HCT116 (cell line): ENCODE data around the gene LCAT. TPM values are rescaled to one million over a fixed set of nuclear protein-coding genes. Genes with fewer than 3 reads are reported as not detected.

Experiments used
- ATAC-seq: fragments of 200-7000 bp; cut with Tn5 transposase; 2 replicates; pipeline ENCODE4 v1.9.1; 2020; ENCODE audit warnings: mild to moderate bottlenecking, moderate library complexity
- BruUV-seq: library from RNA; stranded (reverse); fragments of 400-500 nt; replicated peaks from 2 replicates; lab custom pipeline; 2021; lab: Mats Ljungman, UMichigan
- CTCF ChIA-PET: fragments of 300-600 bp; sonication (Branson Sonifier 250); formaldehyde crosslinking; loops from one replicate; lab custom pipeline; 2021; ENCODE audit warnings: antibody characterized with exemption; lab: Charles Lee
- POLR2A ChIA-PET: fragments of 300-600, 350-600 bp; sonication (Branson Sonifier 250); formaldehyde crosslinking; loops from one replicate; lab custom pipeline; 2021; ENCODE audit warnings: antibody characterized with exemption; lab: Charles Lee
- RAD21 ChIA-PET, 2 experiments: fragments of 300-600 bp; sonication (Branson Sonifier 250); formaldehyde crosslinking; loops; one replicate each; lab custom pipeline; 2023; ENCODE audit warnings: low total read pairs in 2 of 2; ENCODE audit not compliant: uncharacterized antibody in 2 of 2, unreplicated experiment in 2 of 2, low non-redundant PET in 1 of 2; lab: Charles Lee
- DNase-seq: peaks from one replicate; pipeline ENCODE4 v3.0.0-alpha.2; 2010; ENCODE audit warnings: low read depth, low spot score
- H2AFZ ChIP-seq: fragments of 200-600 bp; shearing (Covaris generic), sonication (generic); 2 replicates; pipeline ENCODE4 v1.6.1; 2017; ENCODE audit warnings: low read depth, mixed run types, mixed read lengths, antibody characterized with exemption, low read length; ENCODE audit not compliant: poor library complexity, severe bottlenecking
- H3K27ac ChIP-seq: 2 replicates; pipeline ENCODE4 v1.5.1; 2012; ENCODE audit warnings: low read depth, low read length
- H3K27me3 ChIP-seq: fragments of 200-600 bp; sonication (generic); 2 replicates; pipeline ENCODE4 v1.6.1; 2016; ENCODE audit warnings: mixed run types, low read length, mixed read lengths; ENCODE audit not compliant: insufficient read depth
- H3K36me3 ChIP-seq, 2 experiments: fragments of 200-500 bp in 1 of 2; fragments of 200-600 bp in 1 of 2; sonication (Bioruptor generic) in 1 of 2; sonication (generic) in 1 of 2; 2 replicates each; pipeline versions ENCODE4 v1.5.1 to v1.6.1; 2014 to 2016; ENCODE audit warnings: low read length in 2 of 2, inconsistent platforms in 1 of 2, mixed read lengths in 1 of 2, mixed run types in 1 of 2; ENCODE audit not compliant: insufficient read depth in 2 of 2, control insufficient read depth in 1 of 2
- H3K4me1 ChIP-seq, 2 experiments: fragments of 200-600 bp in 1 of 2; sonication (generic) in 1 of 2; 2 replicates each; pipeline versions ENCODE4 v1.5.1 to v1.6.1; 2012 to 2017; ENCODE audit warnings: low read length in 2 of 2, inconsistent platforms in 1 of 2, mild to moderate bottlenecking in 1 of 2, mixed read lengths in 1 of 2, mixed run types in 1 of 2, moderate library complexity in 1 of 2; ENCODE audit not compliant: insufficient read depth in 2 of 2, control insufficient read depth in 1 of 2
- H3K4me2 ChIP-seq: fragments of 200-600 bp; sonication (generic); 2 replicates; pipeline ENCODE4 v1.6.1; 2017; ENCODE audit warnings: mixed run types, low read length, mixed read lengths
- H3K4me3 ChIP-seq, 2 experiments: fragments of 200-600 bp in 1 of 2; sonication (generic) in 1 of 2; replicated peaks in 1 of 2; 2 replicates each; pipeline ENCODE4 v1.5.1; 2011 to 2016; ENCODE audit warnings: low read length in 2 of 2, control low read depth in 1 of 2, low read depth in 1 of 2, mild to moderate bottlenecking in 1 of 2, mixed read lengths in 1 of 2, mixed run types in 1 of 2
- H3K79me2 ChIP-seq: fragments of 200-600 bp; sonication (generic); 2 replicates; pipeline ENCODE4 v1.6.1; 2017; ENCODE audit warnings: mild to moderate bottlenecking, mixed run types, low read length, moderate library complexity, mixed read lengths; ENCODE audit not compliant: insufficient read depth
- H3K9ac ChIP-seq: fragments of 200-600 bp; sonication (generic); 2 replicates; pipeline ENCODE4 v1.6.1; 2016; ENCODE audit warnings: low read length, mixed read lengths
- H3K9me2 ChIP-seq: fragments of 200-600 bp; sonication (generic), shearing (Covaris generic); 2 replicates; pipeline ENCODE4 v1.6.1; 2017; ENCODE audit warnings: mixed run types, mild to moderate bottlenecking, moderate library complexity; ENCODE audit not compliant: insufficient read depth
- H3K9me3 ChIP-seq, 2 experiments: fragments of 200-500 bp in 1 of 2; fragments of 200-600 bp in 1 of 2; sonication (Bioruptor generic) in 1 of 2; sonication (generic) in 1 of 2; 2 replicates each; pipeline ENCODE4 v1.6.1; 2014 to 2017; ENCODE audit warnings: low read length in 2 of 2, mixed read lengths in 2 of 2, inconsistent platforms in 1 of 2, low read depth in 1 of 2, mild to moderate bottlenecking in 1 of 2, mixed run types in 1 of 2, moderate library complexity in 1 of 2; ENCODE audit not compliant: control insufficient read depth in 1 of 2, insufficient read depth in 1 of 2
- H4K20me1 ChIP-seq: fragments of 200-600 bp; sonication (generic), shearing (Covaris generic); 2 replicates; pipeline ENCODE4 v1.6.1; 2017; ENCODE audit warnings: mixed run types, mild to moderate bottlenecking, moderate library complexity; ENCODE audit not compliant: insufficient read depth
- CEBPB ChIP-seq: IDR thresholded peaks from 2 replicates; pipeline ENCODE4 v1.6.1; 2012; ENCODE audit warnings: low read depth
- EGR1 ChIP-seq: IDR thresholded peaks from 2 replicates; pipeline ENCODE4 v1.6.1; 2012; ENCODE audit warnings: low read depth
- ELF1 ChIP-seq: IDR thresholded peaks from 2 replicates; pipeline ENCODE4 v1.6.1; 2012; ENCODE audit warnings: low read depth, borderline replicate concordance
- EZH2 ChIP-seq: fragments of 200-600 bp; sonication (generic); IDR thresholded peaks from 2 replicates; pipeline ENCODE4 v1.6.1; 2017; ENCODE audit warnings: antibody characterized with exemption, mixed run types
- EZH2phosphoT487 ChIP-seq: fragments of 200-600 bp; IDR thresholded peaks from 2 replicates; pipeline ENCODE4 v1.6.1; 2018; ENCODE audit warnings: antibody characterized with exemption, borderline replicate concordance
- JUND ChIP-seq: IDR thresholded peaks from 2 replicates; pipeline ENCODE4 v1.6.1; 2012
- POLR2A ChIP-seq: IDR thresholded peaks from 2 replicates; pipeline ENCODE4 v1.7.0; 2011; ENCODE audit warnings: borderline replicate concordance; ENCODE audit not compliant: insufficient read depth, insufficient read length; ENCODE audit errors: extremely low read depth
- POLR2AphosphoS5 ChIP-seq: IDR thresholded peaks from 2 replicates; pipeline ENCODE4 v1.6.1; 2011; ENCODE audit warnings: mild to moderate bottlenecking, low read depth, low read length, moderate library complexity
- TCF7L2 ChIP-seq: IDR thresholded peaks from 2 replicates; pipeline ENCODE4 v1.7.0; 2011; ENCODE audit warnings: borderline replicate concordance, inconsistent platforms; ENCODE audit not compliant: insufficient read depth, insufficient read length; ENCODE audit errors: extremely low read depth
- YY1 ChIP-seq: IDR thresholded peaks from 2 replicates; pipeline ENCODE4 v1.6.1; 2011; ENCODE audit warnings: low read length, low read depth, moderate library complexity, mild to moderate bottlenecking; ENCODE audit not compliant: insufficient replicate concordance; ENCODE audit errors: extremely low read depth
- ZFX ChIP-seq: fragments of 450-650 bp; IDR thresholded peaks from 2 replicates; pipeline ENCODE4 v1.6.1; 2017
- ZNF274 ChIP-seq: fragments of 200-500 bp; sonication (Bioruptor generic); IDR thresholded peaks from 2 replicates; pipeline ENCODE4 v1.6.1; 2014; ENCODE audit warnings: mild to moderate bottlenecking, low read depth, low read length, inconsistent platforms
- intact Hi-C: fragments of 100-400 bp; cut with micrococcal nuclease; formaldehyde crosslinking; loops from 2 replicates; pipeline ENCODE4 v1.10.0; 2022
- total RNA-seq: library from RNA; stranded (reverse); gene quantifications from one replicate; pipeline ENCODE4 v1.2.1, GENCODE V29; 2021; ENCODE audit not compliant: unreplicated experiment
- TF ChIP-seq, protein P1 (sequence below): IDR thresholded peaks from 2 replicates; pipeline ENCODE4 v1.6.1; 2012
- TF ChIP-seq, protein P2 (sequence below): IDR thresholded peaks from 2 replicates; pipeline ENCODE4 v1.6.1; 2012; ENCODE audit warnings: low read depth

Gene LCAT
- total RNA-seq, 1 experiment from 2014 or later, result 17.6 TPM

DNA sequence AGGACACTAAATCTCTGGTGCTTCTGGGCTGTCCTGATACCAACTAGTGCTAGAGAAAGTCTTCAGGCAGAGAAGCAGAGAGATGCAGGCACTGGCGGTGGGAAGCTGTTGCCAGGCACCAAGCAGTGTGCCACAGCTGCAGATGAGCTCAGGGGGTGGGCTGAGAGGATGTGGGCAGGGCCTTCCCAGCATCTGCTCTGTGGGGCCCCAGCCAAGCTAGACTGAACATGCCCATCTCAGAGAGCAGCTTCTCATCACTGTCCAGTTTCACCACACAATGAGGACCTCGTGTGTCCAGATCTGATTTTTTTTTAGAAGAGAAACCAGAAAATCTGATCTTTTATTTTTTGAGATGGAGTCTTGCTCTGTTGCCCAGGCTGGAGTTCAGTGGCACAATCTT lies 33.8 kb downstream of the LCAT start:
- no peak overlapping the region for H3K9ac ChIP-seq
- no peaks in the 10 kb centered on the region for H3K9me3 ChIP-seq
- RAD21 ChIA-PET, result no interaction called here
- intact Hi-C loops, result no loop called here
- DNase-seq, result no peak
- H3K9me2 ChIP-seq, result no peaks in the 10 kb centered on the region
- BruUV-seq, result no TSS peak
- no peak overlapping the region for H3K4me3 ChIP-seq
- TF ChIP-seq ELF1 (no peak), ZFX (no peak), TCF7L2 (no peak), POLR2AphosphoS5 (no peak), ZNF274 (no peak), EZH2phosphoT487 (no peak), EZH2 (no peak), YY1 (no peak), JUND (no peak), EGR1 (no peak), CEBPB (no peak), POLR2A (no peak)
- TF ChIP-seq, protein P1, sequence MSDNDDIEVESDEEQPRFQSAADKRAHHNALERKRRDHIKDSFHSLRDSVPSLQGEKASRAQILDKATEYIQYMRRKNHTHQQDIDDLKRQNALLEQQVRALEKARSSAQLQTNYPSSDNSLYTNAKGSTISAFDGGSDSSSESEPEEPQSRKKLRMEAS, result no peak
- TF ChIP-seq, protein P2, sequence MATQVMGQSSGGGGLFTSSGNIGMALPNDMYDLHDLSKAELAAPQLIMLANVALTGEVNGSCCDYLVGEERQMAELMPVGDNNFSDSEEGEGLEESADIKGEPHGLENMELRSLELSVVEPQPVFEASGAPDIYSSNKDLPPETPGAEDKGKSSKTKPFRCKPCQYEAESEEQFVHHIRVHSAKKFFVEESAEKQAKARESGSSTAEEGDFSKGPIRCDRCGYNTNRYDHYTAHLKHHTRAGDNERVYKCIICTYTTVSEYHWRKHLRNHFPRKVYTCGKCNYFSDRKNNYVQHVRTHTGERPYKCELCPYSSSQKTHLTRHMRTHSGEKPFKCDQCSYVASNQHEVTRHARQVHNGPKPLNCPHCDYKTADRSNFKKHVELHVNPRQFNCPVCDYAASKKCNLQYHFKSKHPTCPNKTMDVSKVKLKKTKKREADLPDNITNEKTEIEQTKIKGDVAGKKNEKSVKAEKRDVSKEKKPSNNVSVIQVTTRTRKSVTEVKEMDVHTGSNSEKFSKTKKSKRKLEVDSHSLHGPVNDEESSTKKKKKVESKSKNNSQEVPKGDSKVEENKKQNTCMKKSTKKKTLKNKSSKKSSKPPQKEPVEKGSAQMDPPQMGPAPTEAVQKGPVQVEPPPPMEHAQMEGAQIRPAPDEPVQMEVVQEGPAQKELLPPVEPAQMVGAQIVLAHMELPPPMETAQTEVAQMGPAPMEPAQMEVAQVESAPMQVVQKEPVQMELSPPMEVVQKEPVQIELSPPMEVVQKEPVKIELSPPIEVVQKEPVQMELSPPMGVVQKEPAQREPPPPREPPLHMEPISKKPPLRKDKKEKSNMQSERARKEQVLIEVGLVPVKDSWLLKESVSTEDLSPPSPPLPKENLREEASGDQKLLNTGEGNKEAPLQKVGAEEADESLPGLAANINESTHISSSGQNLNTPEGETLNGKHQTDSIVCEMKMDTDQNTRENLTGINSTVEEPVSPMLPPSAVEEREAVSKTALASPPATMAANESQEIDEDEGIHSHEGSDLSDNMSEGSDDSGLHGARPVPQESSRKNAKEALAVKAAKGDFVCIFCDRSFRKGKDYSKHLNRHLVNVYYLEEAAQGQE, result no peak
- ATAC-seq, result no peak
- H3K27ac ChIP-seq, result no peak overlapping the region
- H4K20me1 ChIP-seq, result no peaks in the 10 kb centered on the region
- H3K27me3 ChIP-seq, result no peaks in the 10 kb centered on the region
- CTCF ChIA-PET, result no interaction called here
- no peaks in the 10 kb centered on the region for H3K79me2 ChIP-seq
- POLR2A ChIA-PET, result no interaction called here
- H2AFZ ChIP-seq, result no peak overlapping the region
- H3K36me3 ChIP-seq, result no peaks in the 10 kb centered on the region; a peak in 1 of 4 replicates
- no peaks in the 10 kb centered on the region for H3K4me1 ChIP-seq
- no peak overlapping the region for H3K4me2 ChIP-seq
